HG03439 (cell line): ENCODE data around the gene ZNF786.
"Not testable (repeated sequence)": the region's sequence is repeated elsewhere in the genome, so short reads cannot be mapped to it uniquely, and the experiment has no call there.

Source experiments
- ATAC-seq: cut with Tn5 transposase; IDR thresholded peaks from one replicate; pipeline ENCODE4 v1.9.1; 2021; ENCODE audit warnings: mild to moderate bottlenecking, moderate library complexity; ENCODE audit not compliant: unreplicated experiment

The ZNF786 gene

DNA sequence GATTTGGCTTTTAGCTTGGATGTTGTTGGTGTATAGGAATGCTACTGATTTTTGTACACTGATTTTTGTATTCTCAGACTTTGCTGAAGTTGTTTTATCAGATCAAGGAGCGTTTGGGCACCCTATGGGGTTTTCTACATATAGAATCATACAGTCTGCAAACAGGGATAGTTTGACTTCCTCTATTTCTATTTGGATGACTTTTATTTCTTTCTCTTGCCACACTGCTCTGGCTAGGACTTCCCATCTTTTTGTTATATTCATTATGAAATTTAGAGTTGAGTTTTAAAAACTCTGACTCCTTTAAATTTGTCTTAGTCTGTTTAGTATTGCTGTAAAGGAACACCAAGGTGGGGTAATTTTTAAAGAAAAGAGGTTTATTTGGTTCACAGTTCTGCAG is 4.7 kb downstream of the ZNF786 start:
- ATAC-seq, result no peak

DNA sequence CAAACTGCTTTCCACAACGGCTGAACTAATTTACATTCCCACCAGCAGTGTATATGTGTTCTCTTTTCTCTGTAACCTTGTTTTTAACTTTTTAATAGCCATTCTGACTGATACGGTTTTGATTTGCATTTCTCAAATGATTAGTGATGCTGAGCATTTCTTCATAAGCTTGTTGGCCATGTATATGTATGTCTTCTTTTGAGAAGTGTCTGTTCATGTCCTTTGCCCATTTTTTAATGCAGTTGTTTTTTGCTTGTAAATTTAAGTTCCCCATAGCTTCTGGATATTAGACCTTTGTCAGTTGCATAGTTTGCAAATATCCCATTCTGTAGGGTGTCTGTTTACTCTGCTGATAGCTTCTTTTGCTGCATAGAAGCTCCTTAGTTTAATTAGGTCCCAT is 6.1 kb downstream of the ZNF786 start:
- ATAC-seq, result no peak

DNA sequence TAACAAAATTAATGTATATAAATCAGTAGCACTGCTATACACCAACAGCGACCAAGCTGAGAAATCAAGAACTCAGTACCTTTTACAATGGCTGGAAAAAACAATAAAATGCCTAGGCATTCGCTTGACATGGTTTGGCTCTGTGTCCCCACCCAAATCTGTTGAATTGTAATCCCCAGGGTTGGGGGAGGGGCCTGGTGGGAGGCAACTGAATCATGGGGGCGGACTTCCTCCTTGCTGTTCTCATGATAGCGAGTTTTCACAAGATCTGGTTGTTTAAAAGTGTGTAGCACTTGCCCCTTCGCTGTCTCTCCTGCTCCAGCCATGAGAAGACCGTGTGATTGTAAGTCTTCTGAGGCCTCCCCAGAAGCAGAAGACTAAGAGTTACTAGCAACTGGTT is 8.6 kb downstream of the ZNF786 start:
- no peak for ATAC-seq

DNA sequence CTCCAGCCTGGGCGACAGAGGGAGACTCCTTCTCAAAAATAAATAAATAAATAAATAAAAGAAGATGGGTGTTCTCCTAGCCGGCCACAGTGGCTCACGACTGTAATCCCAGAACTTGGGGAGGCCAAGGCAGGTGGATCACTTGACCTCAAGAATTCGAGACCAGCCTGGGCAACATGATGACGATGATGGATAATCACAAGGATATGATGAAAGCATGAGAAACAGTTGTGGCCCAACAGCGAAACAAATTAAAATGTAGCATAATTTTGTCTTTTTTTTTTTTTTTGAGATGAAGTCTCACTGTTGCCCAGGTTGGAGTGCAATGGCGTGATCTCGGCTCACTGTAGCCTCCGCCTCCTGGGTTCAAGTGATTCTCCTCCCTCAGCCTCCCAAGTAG is 12.9 kb downstream of the ZNF786 start:
- ATAC-seq, result no peak

DNA sequence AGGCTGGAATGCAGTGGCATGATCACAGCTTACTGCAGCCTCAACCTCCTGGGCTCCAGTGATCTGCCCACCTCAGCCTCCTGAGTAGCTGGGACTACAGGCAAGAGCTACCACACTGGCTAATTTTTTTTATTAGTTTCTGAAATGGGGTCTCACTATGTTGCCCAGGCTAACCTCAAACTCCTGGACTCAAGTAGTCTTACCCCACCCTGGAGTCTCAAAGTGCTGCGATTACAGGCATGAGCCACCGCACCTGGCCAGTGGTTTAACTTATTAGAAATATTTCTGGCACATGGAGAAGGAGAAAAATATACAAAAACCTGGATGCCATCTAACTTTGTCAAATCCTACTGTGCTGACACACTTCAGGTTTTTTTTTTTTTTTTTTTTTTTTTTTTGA is 15.2 kb downstream of the ZNF786 start:
- ATAC-seq, result no peak

DNA sequence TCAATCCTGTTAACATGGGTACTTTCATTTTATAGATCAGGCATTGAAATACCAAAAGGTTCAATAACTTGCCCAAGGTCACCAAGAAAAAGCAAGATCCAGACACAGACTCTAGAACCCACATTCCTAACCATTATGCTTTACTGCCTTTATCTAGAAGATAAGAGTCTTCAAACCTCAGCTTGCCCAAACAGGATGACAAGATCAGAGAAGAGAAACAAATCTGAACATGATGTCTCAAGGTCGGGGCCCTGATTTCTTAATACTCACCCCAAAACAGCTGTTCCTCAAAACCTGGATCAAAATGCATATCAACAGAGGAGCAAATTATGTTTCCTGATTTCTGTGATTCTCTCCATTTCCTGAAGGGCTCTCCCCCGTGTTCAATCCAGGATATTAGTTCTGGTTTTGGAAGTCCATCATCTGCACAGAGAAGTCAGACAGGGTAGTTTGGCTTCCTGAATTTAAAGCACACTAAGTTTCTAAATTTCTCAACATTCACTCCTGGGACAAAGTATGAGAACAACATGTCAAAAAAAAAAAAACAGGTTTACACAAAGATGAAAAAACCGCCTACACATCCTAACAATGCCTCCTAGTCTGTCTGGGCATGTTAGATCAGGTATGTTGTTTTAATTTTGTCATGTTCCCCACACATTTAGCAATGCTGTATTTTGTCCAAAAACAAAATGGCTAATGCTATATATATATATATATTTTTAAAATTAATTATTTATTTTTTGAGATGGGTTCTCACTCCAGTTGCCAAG is 16.2 kb downstream of the ZNF786 start:
- ATAC-seq, result no peak

DNA sequence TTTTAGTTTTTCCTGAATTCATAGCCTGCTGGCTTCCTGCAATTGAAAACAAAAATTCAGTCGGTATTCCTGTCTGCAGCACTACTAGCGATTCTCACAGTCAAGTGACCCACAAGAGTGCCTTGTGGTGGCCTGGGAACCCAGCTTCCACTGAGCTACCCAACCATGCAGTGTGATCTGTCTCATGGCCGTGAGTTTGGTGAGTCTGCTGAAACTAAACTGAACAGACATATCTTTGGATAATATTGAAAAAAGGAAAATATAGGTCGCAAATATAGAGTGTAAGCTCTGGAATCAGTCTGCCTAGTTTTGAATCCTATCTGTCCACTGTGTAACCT is 18.1 kb downstream of the ZNF786 start:
- no peak for ATAC-seq

DNA sequence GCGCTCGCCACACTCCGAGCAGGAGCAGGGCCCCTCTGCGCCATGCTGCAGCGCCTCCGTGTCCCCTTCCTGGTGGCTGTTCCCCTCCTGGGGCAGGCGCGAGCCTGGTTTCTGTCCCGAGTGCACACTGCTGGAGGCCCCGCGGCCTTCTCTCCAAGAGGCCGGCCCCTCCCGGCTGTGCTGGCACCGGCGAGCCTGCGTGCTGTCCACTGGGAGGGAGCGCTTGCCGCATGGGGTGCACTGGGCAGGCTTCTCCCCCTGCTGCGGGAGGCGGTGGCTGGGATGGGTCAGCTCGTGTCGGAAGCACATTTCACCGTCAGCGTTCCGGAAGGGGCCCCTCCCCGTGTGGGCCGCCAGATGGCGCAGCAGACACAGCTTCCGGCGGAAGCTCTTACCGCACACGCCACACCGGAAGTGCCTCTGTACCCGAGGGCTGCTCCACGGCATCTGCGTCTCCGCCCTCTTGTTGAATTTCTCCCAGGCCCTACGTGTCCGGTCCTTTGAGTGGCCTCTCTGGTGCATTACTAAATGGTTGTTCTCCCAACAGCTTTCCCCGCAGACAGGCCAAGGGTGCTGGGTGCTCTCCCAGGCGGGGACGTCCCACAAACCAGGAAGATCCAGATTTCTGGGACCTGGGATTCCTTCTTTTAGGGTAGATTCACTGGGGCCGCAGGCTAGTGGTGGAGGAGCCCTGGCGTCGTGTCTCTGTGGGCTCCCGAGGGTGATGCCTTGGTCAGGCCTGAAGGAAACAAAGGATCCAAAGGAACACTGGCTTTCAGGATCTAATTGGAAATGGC is 18.7 kb downstream of the ZNF786 start:
- ATAC-seq, result no peak

DNA sequence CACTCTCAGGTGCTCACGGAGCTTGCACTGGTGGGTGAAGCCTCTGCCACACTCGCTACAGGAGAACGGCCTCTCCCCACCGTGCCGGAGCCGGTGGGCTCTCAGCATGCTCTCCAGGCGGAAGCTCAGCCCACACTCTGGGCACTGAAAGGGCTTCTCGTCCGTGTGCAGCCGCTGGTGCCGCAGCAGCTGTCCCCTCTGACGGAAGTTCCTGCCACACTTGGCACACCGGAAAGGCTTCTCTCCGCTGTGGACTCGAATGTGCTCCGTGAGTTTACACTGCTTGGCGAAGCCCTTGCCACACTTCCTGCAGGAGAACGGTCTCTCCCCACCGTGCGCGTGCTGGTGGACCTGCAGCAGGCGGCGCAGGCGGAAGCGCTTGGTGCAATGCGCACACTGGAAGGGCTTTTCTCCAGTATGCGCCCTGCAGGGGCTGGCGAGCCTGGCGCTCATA is 19.3 kb downstream of the ZNF786 start:
- no peak for ATAC-seq

DNA sequence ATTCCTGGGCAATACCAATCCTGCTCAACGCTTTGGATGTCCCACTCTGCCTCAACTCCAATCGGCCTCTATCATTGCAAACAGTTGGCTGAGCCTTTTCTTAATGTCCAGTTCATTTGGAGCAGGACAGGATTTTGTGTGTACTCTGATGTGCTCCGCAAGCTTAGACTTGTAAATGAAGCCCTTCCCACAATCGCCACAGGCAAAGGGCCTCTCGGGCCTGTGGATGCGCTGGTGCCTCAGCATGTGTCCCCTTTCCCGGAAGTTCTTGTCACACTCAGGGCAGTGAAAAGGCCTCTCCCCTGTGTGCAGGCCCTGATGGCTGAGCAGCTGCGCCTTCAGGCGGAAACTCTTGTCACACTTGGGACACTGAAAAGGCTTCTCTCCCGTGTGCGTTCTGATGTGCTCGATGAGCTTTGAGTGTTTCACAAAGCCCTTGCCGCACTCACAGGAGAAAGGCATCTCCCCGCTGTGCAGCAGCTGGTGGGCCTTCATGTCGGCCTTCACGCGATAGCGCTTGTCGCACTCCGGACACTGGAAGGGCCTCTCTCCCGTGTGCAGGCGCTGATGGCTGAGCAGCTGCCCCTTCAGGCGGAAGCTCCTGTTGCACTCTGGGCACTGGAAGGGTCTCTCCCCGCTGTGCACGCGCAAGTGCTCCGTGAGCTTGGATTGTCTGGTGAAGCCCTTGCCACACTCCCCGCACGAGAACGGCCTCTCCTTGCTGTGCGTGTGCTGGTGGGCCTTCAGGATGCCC is 20.0 kb downstream of the ZNF786 start:
- no peak for ATAC-seq

DNA sequence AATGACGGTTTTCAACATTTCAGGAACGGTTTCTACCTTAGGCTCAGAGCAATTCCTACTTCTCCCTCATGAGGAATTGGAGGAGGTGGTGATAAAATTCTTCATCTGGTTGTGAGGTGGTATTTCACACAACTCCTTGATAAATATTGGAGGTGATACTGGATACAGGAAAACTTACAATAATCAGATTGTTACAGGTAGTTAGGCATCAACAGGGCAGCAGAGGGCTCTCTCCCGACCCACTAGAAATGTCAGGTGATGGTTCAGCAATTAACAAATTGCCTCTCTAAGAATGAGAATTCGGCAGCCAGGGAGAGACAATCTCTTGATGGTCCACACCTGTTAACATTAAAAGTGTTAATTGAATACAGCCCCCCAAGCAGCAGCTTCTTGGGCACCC is 22.6 kb downstream of the ZNF786 start:
- ATAC-seq, result no peak

DNA sequence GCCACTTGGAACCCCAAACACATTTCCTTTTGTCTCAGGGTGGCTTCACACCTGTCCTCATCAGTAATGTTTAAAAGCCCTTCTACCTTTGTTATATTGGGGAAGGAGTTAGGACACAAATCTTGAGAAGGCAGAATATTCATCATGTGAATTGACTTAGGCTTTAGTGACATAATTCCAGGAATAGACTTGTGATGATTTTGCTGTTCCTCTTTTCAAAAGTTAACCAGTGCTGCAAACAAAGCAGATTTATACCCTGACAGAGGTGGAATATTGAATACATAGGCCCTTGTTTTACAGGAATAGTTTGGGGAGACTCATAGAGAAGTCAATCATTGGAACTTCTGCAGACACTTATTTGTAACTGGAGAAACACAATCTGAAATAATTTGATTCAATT is 27.0 kb downstream of the ZNF786 start:
- no peak for ATAC-seq

DNA sequence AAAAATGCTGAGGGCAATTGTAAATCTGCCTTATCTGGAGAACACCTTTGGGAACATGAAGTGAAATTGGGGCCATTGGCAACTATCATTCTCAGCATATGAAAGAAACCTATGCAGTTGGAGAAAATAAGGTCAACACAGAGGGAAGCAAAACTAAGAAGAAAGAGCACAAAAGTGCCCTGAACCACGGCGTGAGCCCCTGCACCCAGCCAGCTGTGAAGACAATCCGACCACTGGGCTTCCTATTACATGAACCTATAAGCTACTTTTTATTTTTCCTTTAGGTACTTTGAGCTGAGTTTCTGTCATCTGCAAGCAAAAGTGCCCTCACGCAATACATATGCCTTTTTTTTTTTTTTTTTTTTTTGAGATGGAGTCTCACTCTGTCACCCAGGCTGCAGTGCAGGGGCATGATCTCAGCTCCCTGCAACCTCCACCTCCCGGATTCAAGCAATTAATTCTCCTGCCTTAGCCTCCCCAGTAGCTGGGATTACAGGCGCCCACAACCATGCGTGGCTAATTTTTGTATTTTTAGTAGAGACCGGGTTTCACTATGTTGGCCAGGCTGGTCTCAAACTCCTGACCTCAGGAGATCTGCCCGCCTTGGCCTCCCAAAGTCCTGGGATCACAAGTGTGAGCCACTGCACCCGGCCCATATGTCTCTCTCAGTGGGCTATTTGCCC is 28.2 kb downstream of the ZNF786 start:
- not testable (repeated sequence) for ATAC-seq

DNA sequence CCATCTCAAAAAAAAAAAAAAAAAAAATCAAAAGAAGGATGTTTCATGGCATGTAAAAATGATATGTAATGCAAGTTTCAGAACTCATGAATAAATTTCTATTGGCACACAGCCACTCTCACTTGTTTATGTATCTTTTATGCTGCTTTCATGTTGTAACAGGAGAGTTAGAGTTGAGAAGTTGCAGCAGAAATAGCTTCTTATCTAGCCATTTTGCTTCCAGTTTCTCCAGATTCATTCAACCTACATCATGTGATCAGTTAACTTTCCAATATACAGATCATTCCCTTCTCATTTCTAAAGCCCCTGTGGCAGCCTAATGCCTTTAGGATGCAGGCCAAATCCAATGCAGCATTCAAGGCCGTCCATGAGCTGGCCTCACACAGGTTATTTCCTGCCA is 30.4 kb downstream of the ZNF786 start:
- no peak for ATAC-seq

DNA sequence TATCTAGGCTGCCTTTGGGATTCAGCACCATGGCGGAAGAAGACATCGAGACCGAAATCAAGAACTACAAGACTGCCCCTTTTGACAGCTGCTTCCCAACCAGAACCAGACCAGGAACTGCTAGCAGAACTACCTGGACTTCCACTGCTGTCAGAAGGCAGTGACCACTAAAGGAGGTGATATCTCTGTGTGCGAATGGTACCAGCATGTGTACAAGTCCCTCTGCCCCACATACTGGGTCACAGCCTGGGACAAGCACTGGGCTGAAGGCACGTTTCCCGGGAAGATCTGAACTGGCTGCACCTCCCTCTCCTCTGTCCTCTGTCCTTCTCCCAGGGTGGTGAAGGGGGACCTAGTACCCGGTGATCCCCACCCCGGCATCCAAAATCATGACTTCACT is 36.6 kb downstream of the ZNF786 start:
- no peak for ATAC-seq

DNA sequence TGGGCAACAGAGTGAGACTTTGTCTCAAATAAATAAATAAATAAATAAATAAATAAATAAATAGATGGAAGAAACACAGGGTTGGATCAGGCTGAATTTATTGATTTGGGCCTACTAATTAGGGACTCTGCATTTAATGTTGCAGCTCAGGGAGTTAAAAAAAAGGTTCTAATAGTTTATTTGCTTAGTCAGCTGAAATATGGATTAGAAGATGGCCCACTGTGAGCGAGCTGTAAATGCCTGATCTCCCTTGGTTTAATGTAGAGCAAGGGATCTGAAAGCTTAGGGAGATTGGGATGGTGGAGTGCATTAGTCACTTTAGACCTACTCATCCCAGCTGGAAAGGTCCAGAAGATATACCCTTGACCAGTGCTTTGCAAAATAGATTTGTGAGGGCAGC is 37.1 kb downstream of the ZNF786 start:
- no peak for ATAC-seq

DNA sequence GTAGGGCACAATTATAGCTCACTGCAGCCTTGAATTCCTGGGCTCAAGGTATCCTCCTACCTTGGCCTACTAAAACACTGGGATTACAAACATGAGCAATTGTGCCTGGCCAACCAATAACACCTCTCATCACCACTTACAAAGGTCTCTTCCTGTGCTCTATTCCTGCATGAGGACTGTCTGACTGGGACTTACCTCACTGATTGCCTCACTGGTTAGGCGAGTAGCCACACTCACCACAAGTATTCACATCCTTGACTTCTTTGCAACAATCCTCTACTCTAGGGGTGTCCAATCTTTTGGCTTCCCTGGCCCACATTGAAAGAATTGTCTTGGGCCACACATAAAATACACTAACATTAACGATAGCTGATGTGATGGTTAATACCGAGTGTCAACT is 39.6 kb downstream of the ZNF786 start:
- ATAC-seq, result no peak

DNA sequence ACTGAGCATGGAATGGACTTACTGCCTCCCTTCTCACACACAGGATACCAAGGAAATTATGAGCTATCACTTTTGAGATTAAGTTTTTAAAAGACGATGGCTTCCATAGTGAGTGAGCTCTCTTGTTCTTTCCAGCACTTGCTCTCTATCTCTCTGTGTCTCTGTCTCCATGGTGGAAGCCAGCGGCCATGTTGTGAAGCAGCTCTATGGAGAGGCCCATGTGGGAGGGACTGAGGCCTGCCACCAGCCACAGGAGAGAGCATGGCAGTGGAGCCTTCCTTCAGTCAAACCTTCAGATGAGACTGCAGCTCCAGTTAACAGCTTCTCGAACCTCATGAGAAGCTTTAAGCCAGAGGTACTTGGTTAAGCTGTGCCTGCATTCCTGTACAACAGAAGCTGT is 41.7 kb downstream of the ZNF786 start:
- ATAC-seq, result no peak

DNA sequence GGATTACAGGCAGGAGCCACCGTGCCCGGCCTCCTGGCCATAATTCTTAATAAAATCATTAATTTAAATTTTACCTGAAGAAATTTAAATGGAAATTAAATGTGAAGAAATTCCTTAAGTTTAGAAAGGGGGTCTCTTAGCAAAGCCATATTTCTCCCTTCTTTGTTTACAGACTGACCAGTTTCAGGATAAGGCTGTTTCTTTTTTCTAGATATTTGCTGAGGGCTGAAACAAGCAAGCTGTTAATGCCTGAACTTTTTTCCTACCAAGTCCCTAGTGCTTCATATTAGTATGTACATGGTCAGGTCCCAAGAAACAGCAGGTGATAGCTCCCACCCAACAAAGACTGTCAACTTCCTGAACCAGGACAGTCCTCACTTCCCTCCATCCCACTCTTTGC is 44.1 kb downstream of the ZNF786 start:
- no peak for ATAC-seq

DNA sequence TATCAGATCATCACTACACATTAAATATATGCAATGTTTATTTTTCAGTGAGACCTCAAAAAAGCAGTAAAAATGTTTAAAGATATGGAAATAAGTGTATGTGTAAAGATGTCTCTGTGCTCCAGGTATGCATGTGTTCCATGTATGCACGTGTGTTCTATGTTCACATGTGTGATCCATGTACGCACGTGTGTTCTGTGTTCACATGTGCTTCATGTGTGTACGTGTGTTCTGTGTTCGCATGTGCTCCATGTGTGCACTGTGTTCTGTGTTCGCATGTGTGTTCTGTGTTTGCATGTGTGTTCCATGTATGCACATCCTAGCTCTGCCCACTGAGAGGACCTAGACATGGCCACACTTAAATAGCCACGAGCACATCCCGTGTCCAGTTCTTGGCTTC is 46.6 kb downstream of the ZNF786 start:
- no peak for ATAC-seq

DNA sequence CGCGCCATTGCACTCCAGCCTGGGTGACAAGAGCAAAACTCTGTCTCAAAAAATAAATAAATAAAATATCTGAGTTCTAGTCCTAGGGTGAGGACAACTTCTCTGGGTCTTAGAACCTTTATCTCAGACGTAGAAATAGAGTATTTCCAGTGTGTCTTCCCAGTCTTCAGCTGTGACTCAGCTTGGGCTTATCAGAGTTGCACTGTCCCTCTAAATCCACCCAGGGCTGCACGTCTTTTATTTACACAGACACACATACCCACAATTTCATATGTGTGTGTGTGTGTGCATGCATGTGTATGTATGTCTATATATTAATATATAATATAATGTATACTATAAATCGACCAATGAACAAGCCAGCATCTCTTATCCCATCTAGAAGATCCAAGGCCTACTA is 49.2 kb downstream of the ZNF786 start:
- no peak for ATAC-seq
